22Rv1 (cell line): ENCODE data around the gene DNAH2.
A peak's percentile ranks its signal among the peaks of the same experiment; 100 is the strongest.

Experiments used
- H3K27ac ChIP-seq: fragments of 450-650 bp; 2 replicates; pipeline ENCODE4 v1.5.1; 2017
- ZFX ChIP-seq: fragments of 450-650 bp; IDR thresholded peaks from 2 replicates; pipeline ENCODE4 v1.6.1; 2017; ENCODE audit warnings: antibody characterized with exemption, borderline replicate concordance
- TF ChIP-seq, protein P1 (sequence below): fragments of 450-650 bp; IDR thresholded peaks from 2 replicates; pipeline ENCODE4 v1.5.1; 2017; ENCODE audit warnings: mild to moderate bottlenecking

Gene DNAH2

GRCh38 chr17:7842380-7843256 is 125.1 kb downstream of the DNAH2 start:
- H3K27ac ChIP-seq, result peak overlapping the region; percentile 99
- TF ChIP-seq ZFX, result no peak
- TF ChIP-seq, protein P1, sequence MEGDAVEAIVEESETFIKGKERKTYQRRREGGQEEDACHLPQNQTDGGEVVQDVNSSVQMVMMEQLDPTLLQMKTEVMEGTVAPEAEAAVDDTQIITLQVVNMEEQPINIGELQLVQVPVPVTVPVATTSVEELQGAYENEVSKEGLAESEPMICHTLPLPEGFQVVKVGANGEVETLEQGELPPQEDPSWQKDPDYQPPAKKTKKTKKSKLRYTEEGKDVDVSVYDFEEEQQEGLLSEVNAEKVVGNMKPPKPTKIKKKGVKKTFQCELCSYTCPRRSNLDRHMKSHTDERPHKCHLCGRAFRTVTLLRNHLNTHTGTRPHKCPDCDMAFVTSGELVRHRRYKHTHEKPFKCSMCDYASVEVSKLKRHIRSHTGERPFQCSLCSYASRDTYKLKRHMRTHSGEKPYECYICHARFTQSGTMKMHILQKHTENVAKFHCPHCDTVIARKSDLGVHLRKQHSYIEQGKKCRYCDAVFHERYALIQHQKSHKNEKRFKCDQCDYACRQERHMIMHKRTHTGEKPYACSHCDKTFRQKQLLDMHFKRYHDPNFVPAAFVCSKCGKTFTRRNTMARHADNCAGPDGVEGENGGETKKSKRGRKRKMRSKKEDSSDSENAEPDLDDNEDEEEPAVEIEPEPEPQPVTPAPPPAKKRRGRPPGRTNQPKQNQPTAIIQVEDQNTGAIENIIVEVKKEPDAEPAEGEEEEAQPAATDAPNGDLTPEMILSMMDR, result no peak

DNA sequence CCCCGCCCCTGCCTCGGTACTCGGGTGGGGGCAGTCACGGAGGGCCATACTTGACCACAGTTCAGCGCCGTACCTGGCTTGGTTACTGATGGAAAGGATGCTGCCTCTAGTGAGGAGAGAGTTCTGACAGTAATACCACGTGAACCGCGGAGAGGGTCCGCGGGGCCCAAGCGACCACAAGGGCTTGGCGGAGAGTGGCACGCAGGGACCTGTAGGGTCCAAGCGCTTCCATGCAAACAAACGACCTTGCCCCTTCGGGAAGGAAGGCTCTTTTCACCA is 125.7 kb downstream of the DNAH2 start:
- H3K27ac ChIP-seq, result peak overlapping the region; percentile 99
- no peak for TF ChIP-seq ZFX
- TF ChIP-seq, protein P1, result no peak

- TF ChIP-seq, protein P1, result no peak
- peak overlapping the region; percentile 99 for H3K27ac ChIP-seq
Observed at GRCh38 chr17:7843536-7844291, 126.2 kb downstream of the DNAH2 start.

DNA sequence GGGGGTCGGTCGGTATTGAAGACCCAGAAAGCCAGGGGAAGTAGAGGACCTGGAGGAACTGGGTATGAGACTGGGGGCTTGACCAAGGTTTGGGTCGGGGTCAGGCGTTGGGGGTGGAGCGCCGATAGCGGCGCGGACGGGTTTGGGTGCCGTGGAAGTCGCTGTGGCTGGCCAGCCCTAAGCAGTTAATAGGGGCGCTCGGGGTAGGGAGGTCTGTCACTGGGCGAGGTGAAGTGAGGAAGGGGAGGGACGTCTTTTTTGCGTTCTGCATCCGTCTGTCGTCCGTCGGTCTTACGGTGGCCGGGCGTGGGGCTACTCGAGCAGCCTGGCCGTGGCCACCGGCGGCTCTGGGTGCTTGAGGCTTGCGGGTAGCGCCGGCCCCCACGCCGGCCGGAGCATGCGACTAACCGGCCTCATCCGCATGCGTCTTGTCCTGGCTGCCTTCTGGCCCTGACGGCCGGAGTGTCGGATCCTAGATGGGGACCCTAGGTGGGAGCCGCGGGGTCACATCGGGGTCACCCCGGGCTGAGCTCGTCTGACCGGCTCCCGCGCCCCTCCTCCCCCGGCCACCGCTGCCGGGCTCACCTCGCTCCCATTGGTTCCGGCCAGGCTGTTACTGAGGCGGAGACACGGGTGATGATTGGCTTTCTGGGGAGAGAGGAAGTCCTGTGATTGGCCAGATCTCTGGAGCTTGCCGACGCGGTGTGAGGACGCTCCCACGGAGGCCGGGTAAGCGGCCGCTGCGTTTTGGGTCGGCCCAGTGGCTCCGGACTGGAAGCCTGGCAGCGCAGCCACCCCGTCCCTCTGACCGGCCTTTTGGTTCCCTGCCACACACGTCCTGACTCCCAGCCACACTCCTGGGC is 127.0 kb downstream of the DNAH2 start:
- peak overlapping the region; percentile 99 for H3K27ac ChIP-seq
- TF ChIP-seq, protein P1, result no peak
- TF ChIP-seq ZFX, result no peak

GRCh38 chr17:7845359-7846062 is 128.0 kb downstream of the DNAH2 start:
- peak overlapping the region; percentile 99 for H3K27ac ChIP-seq
- TF ChIP-seq ZFX, result no peak
- TF ChIP-seq, protein P1, result no peak

- TF ChIP-seq, protein P1, result no peak
- no peak for TF ChIP-seq ZFX
- H3K27ac ChIP-seq, result peak overlapping the region; percentile 99
Observed at GRCh38 chr17:7846063-7846735, 128.7 kb downstream of the DNAH2 start.
